NCI-H2196 treated with DMSO at 0.1 percent for 48 hours (cell line): ENCODE results near the gene BSND.

Source experiments
- DNase-seq: peaks from one replicate; lab custom pipeline; 2025; ENCODE audit not compliant: unreplicated experiment; lab: John Stamatoyannopoulos, UW

BSND gene

GRCh38 chr1:54975356-54976108 lies 23.2 kb upstream of the BSND start:
- no peak for DNase-seq

- peak; percentile 18 for DNase-seq
Measured at GRCh38 chr1:54976747-54977146, 22.0 kb upstream of the BSND start.

GRCh38 chr1:54977533-54978297 lies 21.0 kb upstream of the BSND start:
- DNase-seq, result no peak

DNA sequence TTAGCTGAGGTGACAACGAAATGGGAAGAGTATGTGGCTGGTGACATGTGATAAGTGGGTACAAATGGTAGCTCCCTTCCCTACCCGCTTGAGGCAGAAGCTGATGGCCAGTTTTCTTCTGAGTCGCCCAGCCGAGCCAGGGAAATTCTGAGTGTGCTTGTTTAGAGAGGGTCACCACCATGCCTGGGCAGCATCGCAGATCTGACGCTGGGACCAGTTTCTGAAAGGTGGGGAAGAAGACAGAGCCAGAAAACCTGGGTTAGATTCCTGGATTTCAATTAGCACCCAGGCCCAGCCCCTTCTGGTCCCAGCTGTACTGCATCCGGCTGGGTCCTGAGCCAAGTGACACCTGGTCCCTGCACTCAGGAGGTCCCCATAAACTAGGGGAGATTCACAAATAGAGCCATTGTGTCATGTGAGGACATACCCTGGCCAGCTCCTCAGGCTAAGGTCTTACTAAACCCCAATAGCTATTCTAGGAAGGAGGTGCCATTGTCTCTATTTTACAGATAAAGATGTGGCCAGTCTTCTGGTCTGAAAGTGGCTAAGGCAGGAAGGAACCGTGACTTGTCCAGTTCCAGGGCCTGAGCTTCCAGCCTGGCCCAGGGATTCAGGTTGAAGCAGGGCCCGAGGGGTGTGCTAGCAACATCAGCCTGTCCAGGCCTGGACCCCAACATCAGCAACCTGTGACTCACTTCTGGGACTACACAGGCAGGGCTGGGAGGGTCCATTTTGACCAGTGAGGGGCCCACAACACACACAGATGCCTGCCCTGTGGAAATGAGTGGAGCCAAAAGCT lies 20.0 kb upstream of the BSND start:
- no peak for DNase-seq

GRCh38 chr1:54979327-54979891 lies 19.3 kb upstream of the BSND start:
- no peak for DNase-seq

- DNase-seq, result no peak
Measured at GRCh38 chr1:54980046-54980527, 18.6 kb upstream of the BSND start.

DNA sequence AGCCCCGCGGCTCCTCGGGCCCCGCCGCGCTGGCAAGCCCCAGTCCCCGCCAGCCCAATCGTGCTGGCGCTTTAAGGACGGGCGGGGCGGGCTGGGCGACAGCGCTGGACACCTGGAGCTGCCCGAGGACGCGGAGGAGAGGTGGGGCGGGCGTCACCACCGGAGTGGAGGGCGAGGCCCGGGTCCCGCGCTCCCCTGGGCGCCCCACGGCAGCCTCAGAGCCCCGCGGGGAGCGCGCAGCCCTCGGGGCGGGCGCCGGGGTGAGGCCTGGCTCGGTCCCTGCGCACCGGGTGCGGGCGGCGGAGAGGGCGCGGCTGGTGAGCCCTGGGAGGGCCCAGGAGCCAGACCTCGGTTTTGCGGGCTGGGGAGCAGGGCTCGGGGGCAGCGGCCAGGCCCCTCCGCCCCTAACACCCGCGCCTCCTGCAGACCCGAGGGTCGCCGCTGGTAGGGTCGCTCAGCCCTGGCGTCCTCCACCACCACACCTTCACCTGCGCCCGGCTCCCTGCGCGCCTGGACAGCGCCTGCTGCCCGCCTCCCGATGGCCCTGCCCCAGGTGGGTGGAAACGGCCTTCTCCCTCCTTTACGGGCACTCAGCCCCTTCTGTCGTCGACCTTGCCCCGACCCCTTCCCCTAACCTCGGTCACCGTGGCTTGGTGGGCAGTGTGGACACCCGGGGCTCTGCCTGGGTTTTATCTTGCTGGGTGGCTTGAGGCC lies 18.0 kb upstream of the BSND start, which contains the start of gene TMEM61:
Gene TMEM61 (plus strand): TSS at position 101 of the 714 bp plus-strand sequence. CDS start 438 bp downstream, at position 539.
- peak; percentile 18 for DNase-seq

DNA sequence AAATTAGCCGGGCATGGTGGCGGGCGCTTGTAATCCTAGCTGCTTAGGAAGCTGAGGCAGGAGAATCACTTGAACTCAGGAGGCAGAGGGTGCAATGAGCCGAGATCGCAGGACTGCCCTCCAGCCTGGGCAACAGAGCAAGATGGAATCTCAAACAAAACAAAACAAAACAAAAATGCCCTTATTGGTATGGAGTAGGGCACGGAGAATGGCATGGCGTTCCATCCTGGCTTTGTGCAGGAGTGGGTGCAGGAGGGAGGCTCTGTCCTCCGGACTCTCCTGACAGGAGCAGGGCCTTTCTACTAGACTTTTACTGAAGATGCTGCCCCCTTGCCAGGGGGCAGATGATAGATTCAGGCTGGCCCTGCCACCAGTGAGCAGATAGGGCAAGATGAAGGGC lies 17.3 kb upstream of the BSND start:
- DNase-seq, result no peak

DNA sequence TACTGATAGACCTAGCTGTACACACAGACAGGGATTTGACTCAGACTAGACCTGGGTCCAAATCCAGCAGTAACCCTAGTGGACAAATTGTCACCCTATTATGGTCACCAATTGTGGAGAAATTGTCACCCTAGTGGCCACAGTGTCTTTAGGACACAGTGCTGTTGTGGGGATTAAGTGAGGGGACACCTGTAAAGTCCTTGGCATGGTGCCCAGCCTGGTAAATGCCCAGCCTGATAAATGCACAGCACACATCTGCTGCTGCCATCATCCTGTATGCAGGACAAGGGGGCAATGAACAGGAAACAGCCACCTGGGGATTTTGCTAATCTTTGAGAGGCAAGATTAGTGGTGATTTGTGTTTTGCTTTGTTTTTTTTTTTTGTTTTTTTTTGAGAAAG lies 16.0 kb upstream of the BSND start:
- peak; percentile 19 for DNase-seq

- no peak for DNase-seq
Measured at GRCh38 chr1:54984131-54984842, 14.4 kb upstream of the BSND start.

- DNase-seq, result no peak
Measured at GRCh38 chr1:54985556-54985955, 13.2 kb upstream of the BSND start.

GRCh38 chr1:54986025-54986424 lies 12.7 kb upstream of the BSND start:
- DNase-seq, result no peak

DNA sequence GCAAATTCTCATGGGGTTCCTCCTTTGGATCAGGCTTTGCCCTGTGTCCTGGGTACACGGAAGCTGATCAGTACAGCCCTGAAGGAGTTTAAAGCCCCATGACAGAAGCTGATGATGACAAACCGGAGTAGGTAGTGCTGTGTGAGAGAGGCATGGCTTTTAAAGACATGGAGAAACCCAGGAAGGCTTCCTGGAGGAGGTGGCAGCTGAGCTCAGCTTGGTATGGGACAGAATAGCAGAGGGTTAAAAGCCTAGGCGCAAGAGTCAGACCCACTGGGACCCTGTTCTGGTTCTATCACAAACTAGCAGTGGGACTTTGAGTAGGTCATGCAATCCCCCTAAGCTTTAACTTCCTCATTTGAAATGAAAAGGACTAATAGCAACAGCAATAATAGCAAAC lies 12.2 kb upstream of the BSND start:
- no peak for DNase-seq

DNA sequence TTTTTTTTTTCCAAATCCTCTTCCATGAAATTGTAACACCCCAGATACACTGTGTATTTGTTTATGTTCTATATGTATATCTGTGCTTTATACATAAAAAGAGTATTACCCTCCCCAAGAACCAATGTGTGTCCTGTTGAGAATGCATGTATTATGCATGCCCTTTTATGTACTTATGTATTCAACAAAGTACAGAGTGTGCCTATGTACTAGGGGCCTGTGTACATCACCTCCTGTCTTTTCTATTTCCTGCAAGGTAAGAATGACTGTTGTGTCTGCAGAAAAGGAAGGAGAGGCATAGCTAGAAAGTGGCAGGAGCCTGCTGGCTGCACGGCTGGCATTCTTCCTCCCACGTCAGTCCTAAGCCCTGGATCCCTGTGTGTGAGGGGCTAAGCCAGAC lies 11.3 kb upstream of the BSND start:
- no peak for DNase-seq

DNA sequence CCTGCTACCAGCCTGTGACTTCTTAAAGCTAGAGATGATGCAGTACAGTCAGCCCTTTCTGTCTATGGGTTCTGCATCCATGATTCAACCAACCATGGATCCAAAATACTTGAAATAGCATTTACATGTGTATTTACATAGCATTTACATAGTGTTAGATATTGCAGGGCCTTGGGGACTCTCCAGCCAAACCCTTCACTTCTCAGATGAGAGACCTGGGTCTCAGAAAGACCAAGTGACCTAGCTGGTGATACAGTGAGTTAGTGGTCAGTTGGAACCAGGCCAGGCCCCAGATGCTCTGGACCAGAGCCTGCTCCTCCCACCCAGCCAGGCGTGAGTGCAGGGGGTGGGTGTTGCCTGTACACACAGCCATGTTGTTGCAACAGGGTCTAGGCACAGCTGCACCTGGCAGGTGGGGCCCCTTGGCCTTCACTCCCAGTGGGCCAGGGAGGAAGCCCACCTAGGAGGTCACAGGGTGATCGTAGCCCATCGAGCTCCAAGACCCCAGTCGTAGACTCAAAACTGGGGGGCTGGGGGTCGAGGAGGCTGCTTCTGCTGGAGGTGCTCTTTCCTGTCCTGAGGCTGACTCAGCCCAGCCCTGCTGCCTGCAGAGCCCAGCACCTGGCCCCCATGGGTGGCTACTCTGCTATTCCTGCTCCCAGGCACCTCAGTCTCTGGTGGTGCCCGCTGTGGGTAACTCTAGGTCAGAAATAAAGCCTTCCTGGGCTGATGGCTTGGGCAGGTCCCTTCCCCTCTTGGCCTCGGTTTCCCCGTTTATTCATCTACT lies 10.6 kb upstream of the BSND start:
- no peak for DNase-seq

GRCh38 chr1:54988975-54989374 lies 9.8 kb upstream of the BSND start:
- DNase-seq, result no peak

DNA sequence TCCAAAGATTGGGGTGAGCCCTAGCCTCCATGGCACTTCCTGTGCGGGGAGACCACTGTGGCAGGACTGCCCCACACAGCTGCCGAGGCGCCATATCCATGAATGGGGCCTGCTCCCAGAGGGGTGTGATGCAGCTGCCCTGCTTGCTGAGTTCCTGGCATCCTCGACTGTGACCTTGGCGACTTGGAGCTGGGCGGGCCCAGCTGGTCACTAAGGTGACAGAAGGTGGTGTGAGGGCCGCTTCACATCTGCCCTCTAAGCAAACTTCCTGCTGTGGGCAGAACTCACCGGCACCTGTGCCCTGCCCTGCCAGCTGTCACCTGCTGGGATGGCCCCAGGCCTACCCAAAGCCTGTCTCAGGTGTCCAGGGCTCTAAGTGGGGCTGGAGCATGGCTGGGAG lies 9.3 kb upstream of the BSND start:
- DNase-seq, result peak; percentile 94

DNA sequence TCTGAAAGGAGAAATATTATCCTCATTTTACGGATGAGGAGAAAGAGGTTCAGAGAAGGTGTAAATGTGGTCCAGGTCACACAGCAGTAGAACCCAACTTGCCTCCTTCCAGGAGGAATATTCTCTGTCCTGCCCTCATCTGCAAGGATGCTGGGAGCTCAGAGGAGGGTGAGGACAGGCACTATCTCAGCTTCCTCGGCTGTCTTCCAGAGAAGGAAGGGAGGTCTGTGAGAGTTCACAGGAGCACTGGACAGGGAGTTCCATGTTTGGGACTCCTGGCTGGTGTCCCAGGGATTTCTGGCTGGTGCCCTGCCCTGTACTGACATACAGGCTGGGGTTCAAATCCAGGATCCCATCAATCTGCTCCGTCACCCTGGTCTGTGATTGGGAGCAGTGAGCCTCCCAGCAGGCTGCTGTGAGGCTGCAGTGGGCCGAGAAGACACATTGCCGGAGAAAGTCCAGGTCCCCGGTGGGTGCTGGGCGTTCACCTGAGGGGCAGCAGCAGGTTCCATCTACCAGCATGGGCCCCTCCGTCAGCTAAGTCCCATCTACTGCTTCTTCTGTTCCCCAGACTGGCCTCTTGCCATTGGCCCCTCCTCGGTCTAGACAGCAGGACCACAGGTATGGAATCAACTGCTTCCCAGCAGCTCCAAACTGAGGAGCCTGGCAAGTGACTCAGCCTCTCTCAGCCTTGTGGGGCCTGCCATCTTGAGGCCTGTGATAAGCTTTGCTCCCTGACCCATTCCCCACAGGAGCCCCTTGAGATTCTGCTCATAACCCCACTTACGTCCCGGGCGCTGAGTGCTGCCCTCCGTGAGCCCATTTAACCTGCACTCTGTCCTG lies 8.5 kb upstream of the BSND start:
- DNase-seq, result no peak
